NCI-H187 treated with DMSO at 0.1 percent for 48 hours (cell line): Measurements from ENCODE around the gene KPTN.
"Not testable (repeated sequence)": the region's sequence is repeated elsewhere in the genome, so short reads cannot be mapped to it uniquely, and the experiment has no call there.

Experiments used
- DNase-seq: peaks from one replicate; lab custom pipeline; 2025; lab: John Stamatoyannopoulos, UW

The KPTN gene

GRCh38 chr19:47491358-47492136 is 7.5 kb upstream of the KPTN start:
- DNase-seq: no peak

DNA sequence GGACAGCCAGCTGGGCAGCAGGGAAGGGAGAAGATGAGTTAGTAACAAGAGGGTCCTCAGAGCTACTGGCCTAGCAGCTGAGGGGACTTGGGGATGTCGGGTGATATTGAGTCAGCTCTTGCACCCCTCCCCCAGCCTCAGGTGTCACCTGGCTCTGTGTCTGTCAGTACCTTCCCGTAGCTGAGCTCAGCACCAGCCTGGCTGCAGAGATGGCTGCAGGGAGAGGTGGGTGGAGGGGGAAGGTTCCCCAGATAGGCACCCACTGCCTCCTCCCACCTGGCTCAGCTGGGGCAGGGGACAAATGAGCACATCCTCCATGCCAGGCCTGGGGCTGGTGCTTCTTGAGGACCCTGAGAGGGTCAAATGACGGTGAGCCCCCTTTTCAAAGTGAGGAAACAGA is 6.8 kb upstream of the KPTN start:
- no peak for DNase-seq

GRCh38 chr19:47490031-47490430 is 6.0 kb upstream of the KPTN start:
- DNase-seq: no peak

DNA sequence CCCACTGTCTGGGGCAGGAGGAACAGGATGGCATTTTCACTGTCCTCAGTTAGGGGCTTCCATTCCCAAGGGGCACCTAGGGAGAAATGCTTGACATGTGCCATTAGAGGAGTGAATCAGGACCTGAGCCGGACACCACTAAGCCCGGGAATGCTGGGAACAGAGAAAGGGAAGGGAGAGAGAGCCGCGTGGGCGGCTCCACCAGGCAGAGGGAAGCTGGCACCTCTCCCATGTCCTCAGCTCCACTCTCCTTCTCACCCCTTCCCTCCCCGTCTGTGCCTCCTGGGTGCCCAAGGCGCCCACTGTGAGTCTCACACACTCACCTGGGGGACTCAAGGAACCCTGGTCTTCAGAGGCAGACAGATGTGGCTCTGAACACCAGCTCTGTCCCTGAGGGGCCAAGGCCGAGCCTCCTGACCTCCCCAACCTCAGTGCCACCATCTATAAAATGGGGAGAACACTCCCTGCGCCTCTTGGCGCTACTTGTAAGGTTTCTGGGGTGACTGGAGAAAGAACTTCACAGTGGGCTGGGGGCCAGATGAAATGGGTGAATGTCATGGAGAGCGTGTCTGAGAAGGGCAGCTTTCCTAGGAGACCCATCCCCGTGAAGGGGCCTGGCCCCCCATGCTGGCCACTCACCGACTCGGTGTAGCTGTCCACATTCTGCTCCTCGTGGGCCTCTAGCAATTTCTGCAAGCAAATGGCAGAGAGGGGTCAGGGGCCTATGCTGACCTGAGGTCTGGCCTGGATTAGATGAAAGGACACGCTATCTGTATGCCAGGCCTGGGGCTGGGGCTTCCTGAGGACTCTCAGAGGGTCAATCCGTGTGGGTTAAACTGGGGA is 5.3 kb upstream of the KPTN start:
- DNase-seq: no peak

DNA sequence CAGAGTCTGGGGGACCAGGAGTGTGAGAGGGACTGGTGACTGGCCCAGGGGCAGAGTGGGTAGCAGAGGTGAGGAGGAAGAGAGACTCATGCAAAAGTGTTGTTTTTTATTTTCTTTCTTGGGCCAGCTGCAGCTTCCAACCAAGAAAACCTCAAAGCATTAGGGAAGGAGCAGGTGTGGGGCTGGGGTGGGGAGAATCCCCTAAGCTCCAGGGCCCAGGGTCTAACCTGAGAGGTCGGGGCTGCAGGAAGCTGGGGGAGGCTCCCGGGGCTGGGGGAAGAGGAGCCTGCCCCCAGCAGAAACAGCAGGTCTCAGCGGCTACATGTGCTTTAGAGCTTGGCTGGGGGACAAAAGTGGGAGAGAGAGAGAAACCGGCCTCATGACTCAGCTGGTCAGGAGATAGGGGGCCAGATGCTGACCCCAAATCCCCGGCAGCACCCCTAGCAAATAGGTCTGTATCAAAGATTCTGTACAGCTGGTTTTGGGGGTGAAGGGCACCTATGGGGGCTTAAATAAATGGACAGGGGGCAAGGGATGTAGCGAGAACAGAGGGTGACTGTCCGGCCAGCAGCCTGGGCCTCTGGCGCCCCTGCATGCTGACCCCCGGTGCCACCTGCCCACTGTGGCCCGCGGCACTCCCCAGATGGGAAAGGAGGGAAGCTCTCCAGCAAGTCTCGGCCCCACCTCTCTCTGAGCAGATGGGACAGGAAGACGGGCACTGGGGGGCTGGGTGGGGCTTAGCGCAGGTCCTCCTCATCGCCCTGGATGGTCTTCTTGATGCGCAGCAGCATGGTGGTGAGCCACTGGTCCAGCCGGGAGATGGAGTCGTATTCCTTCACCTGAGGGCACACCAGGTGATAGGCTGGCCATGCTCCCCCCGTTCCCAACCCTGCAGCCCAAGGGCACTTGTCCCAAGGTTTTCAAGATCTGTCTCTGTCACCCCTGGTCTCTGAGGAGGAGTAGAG is 3.8 kb upstream of the KPTN start:
- no peak for DNase-seq

- DNase-seq: no peak
Observed at GRCh38 chr19:47486900-47487299, 2.9 kb upstream of the KPTN start.

DNA sequence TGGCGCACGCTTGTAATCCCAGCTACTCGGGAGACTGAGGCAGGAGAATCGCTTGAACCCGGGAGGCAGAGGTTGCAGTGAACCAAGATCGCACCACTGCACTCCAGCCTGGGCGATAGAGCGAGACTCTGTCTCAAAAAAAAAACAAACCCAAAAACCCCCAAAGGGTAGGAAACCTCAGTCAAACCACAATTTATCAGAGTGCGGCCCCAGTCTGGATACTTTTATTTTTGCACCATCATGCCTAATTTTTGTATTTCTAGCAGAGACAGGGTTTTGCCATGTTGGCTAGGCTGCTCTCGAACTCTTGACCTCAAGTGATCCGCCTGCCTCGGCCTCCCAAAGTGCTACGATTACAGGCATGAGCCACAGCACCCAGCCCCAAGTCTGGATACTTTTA is 2.2 kb upstream of the KPTN start:
- DNase-seq: not testable (repeated sequence)

GRCh38 chr19:47485210-47485609 is 1.2 kb upstream of the KPTN start:
- DNase-seq: no peak

- DNase-seq: no peak
Observed at GRCh38 chr19:47483200-47483599, 819 bp downstream of the KPTN start.

DNA sequence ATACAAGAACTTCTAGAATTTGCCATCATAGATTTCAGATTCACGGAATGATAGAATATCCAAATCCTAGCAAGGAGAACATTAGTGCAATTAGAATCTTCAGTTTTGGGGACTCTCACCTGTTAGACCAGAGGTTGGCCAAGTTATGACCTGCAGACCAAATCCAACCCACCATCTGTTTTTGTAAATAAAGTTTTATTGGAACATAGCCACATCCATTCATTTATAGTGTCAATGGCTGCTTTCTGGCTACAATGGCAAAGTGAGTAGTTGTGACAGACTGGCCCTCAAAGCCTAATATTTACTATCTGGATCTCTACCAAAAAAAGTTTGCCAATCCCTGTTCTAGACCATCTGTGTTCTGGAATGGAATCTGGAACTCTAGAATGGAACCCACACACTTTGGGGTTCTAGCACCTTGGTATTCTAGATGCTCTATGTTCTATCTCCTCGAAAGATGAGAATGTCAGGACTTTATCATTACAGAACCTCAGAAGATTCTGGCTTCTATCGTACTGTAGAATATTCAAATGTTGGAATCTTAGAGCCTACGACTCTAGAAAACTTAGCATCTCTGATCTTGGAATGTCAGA is 2.5 kb downstream of the KPTN start:
- DNase-seq: no peak

DNA sequence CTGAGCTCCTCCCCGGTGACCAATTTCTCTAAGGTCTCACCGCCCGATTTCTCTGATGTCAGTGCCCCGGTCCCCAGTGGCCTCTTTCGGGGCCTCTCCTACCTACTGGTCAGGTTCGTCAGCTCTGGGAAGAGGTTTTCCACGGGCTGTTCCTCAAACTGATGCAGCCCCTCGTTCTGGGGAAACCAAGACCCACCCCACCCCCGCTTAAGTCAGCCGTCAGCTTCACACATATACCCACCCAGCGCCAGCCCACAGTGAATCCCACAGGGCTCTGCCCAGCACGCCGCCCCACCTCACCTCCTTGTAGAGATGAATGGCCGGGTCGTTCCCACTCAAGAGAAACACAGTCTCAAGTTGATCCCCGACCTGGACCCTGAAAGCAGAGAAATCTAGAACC is 3.4 kb downstream of the KPTN start:
- DNase-seq: no peak

GRCh38 chr19:47479701-47480503 is 4.1 kb downstream of the KPTN start:
- DNase-seq: no peak

DNA sequence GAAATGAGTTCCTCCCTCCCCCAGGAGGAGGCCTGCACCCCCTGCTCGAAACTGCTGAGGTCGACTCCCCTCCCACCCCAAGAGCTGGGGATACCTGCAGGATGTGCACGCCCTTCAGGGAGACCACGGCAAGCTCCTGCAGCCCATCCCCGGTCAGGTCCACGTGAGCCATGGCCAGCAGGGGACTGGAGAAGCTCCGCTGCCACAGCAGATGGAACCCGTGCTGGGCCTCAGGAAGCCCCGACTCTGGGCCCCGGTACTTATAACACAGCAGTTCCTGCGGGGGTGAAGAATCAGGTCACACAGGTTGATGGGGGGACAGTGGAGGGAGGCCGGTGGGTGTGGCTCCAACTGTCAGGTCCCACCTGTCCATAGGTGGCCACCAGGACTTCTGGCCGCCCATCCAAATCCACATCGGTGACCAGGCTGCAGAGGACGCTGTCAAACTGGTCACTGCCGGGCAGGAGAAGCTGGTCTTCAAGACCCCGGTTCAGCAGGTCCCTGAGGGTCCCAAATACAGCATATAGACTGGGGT is 7.5 kb downstream of the KPTN start:
- DNase-seq: no peak

GRCh38 chr19:47475465-47475864 is 8.6 kb downstream of the KPTN start:
- no peak for DNase-seq

DNA sequence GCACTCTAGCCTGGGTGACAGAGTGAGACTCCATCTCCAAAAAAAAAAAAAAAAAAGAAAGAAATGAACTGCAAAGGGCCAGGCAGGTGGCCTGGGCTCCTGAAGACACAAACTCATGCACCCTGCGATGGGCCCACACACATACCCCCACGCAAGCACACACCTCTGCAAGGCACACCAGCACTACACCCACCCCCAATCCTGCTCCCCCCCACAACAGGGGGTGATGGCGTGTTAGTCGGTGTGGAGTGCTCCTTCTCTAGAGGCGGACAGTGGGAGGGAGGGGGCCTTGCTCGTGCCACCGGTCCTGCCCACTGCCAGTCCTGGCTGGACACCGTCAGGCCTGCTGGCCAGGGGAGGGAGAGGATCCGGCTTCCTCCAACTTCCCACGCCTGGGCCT is 10.7 kb downstream of the KPTN start:
- no peak for DNase-seq

DNA sequence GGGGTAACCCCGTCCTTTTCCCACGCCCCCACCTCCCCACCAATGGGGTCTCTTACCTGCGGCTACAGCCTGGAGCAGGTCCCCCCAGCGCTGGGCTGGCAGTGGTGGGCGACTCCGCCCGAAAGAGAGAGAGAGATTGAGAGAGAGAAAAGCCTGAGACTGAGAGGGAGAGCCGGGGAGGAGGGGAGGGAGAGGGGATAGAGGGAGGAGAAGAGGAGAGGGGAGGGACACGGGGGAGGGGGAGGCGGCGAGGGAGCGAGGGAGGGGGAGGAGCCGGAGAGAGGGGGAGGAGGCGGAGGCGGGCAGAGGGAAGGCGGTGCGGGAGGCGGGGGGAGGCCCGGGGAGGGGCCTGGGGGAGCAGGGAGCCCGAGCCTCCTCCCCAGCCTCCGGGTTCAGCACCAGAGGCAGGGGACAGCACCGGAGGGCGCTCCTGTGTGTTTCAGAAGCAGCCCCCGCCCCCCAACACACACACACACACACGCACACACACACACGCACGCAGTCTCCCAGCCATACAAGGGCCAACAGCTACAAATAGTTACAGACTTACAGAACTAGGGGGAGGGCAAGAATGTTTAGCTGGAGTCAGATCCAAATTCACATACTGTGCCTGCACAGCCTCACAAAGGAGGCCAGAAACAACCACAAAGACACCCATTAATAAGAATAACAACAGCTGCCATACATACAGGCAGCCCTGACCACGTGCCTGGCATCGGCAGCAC is 12.1 kb downstream of the KPTN start, which contains the start of gene SLC8A2:
Gene SLC8A2, minus strand, starts transcription at position 161 of the 725 bp plus-strand sequence. CDS start 5,490 bp downstream, outside the sequence.
- no peak for DNase-seq

DNA sequence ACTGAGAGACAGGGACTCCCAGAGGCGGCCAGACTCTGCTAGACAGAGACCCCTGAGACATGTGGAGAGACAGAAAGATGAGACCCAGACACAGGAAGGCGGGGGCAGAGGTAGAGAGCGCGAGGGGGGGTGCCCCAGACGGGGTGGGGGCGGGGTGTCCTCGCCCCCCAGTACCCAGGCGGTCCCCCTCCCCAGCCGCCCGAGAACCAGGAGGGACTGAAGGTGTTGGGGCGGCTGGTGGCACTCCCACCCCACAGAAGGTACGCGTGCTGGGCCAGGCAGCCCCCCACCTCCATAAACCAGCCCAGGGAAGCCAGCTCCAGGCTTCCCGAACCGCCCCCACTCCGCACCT is 12.7 kb downstream of the KPTN start:
- no peak for DNase-seq

GRCh38 chr19:47470447-47471195 is 13.4 kb downstream of the KPTN start:
- DNase-seq: no peak

GRCh38 chr19:47469719-47470118 is 14.3 kb downstream of the KPTN start:
- DNase-seq: no peak
